Tibial nerve (tissue), 4 donors: ENCODE data around the gene CYP4X1.
"Not testable (repeated sequence)": the region's sequence is repeated elsewhere in the genome, so short reads cannot be mapped to it uniquely, and the experiment has no call there.

Experiments used
- EP300 ChIP-seq, 2 donors: sonication (generic); formaldehyde crosslinking; IDR thresholded peaks; one replicate each; pipeline ENCODE4 v1.6.1; 2017; ENCODE audit warnings: antibody characterized with exemption in 2 of 2, mild to moderate bottlenecking in 1 of 2
- POLR2A ChIP-seq, 2 donors: fragments of 450-650 bp; IDR thresholded peaks; one replicate each; pipeline ENCODE4 v1.6.1; 2017; ENCODE audit warnings: antibody characterized with exemption in 2 of 2, mild to moderate bottlenecking in 2 of 2, moderate library complexity in 2 of 2
- TF ChIP-seq, protein P1 (sequence below), 5 experiments: fragments of 200-600 bp in 3 of 5; fragments of 450-650 bp in 2 of 5; sonication (generic) in 3 of 5; IDR thresholded peaks; one replicate each; pipeline ENCODE4 v1.5.1; 2016 to 2019; ENCODE audit warnings: antibody characterized with exemption in 5 of 5, mild to moderate bottlenecking in 3 of 5, moderate library complexity in 2 of 5

DNA sequence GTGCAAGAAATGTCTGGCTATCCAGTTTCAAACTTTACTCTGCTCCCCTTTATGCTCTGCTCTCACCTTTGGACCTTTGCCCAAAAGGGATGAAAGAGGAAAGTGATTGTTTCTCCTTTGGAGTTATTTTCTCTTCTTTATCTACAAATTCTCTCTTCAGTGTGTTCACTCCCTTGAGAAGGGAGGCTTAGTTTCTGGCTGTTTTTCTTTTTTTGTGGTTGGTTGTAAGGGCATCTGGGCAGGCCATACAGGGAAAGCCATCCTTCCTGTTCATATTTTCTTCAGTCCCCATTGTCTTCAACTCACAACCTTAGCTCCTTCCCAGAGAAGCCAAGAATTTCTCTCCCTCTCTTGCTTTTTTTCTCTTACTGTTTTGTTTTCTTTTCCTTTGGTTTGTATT, 46.0 kb downstream of the CYP4X1 start:
- not testable (repeated sequence) for TF ChIP-seq POLR2A, EP300 (IDR thresholded peaks at IDR 0.05)
- TF ChIP-seq, protein P1, sequence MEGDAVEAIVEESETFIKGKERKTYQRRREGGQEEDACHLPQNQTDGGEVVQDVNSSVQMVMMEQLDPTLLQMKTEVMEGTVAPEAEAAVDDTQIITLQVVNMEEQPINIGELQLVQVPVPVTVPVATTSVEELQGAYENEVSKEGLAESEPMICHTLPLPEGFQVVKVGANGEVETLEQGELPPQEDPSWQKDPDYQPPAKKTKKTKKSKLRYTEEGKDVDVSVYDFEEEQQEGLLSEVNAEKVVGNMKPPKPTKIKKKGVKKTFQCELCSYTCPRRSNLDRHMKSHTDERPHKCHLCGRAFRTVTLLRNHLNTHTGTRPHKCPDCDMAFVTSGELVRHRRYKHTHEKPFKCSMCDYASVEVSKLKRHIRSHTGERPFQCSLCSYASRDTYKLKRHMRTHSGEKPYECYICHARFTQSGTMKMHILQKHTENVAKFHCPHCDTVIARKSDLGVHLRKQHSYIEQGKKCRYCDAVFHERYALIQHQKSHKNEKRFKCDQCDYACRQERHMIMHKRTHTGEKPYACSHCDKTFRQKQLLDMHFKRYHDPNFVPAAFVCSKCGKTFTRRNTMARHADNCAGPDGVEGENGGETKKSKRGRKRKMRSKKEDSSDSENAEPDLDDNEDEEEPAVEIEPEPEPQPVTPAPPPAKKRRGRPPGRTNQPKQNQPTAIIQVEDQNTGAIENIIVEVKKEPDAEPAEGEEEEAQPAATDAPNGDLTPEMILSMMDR (IDR thresholded peaks at IDR 0.05) = not testable (repeated sequence)
